HepG2 (cell line): ENCODE data around the gene USP32. TPM values are rescaled to one million over a fixed set of nuclear protein-coding genes. Genes with fewer than 3 reads are reported as not detected.

ENCODE experiments used
- HOXA7 ChIP-seq: sonication (generic); formaldehyde crosslinking; IDR thresholded peaks from 2 replicates; pipeline ENCODE4 v1.8.1; 2022; ENCODE audit warnings: mild to moderate bottlenecking, missing genetic modification reagents, moderate library complexity
- ISX ChIP-seq: sonication (generic); formaldehyde crosslinking; conservative IDR thresholded peaks from 2 replicates; pipeline ENCODE4 v1.5.0; 2020; ENCODE audit warnings: missing genetic modification reagents
- JUNB ChIP-seq: sonication (generic); formaldehyde crosslinking; IDR thresholded peaks from 2 replicates; pipeline ENCODE4 v1.8.0; 2022; ENCODE audit warnings: missing genetic modification reagents, mild to moderate bottlenecking, borderline replicate concordance
- KAT8 ChIP-seq: IDR thresholded peaks from 2 replicates; pipeline ENCODE4 v1.6.1; 2016; ENCODE audit warnings: missing genetic modification reagents, missing compliant biosample characterization
- KMT2A ChIP-seq: sonication (generic); formaldehyde crosslinking; IDR thresholded peaks from 2 replicates; pipeline ENCODE4 v1.4.0; 2020; ENCODE audit warnings: missing genetic modification reagents
- NCOA5 ChIP-seq: sonication (generic); formaldehyde crosslinking; IDR thresholded peaks from 2 replicates; pipeline ENCODE4 v1.4.0; 2020; ENCODE audit warnings: missing genetic modification reagents
- PCBP2 ChIP-seq: fragments of 200-400 bp; formaldehyde crosslinking; optimal IDR thresholded peaks from 2 replicates; pipeline ENCODE3; 2018; ENCODE audit warnings: low read length, low read depth; ENCODE audit not compliant: poor library complexity, severe bottlenecking
- REPIN1 ChIP-seq: sonication (generic); formaldehyde crosslinking; IDR thresholded peaks from 2 replicates; pipeline ENCODE4 v1.8.0; 2022; ENCODE audit warnings: missing genetic modification reagents, low read depth, mild to moderate bottlenecking, borderline replicate concordance
- SMYD3 ChIP-seq: sonication (generic); formaldehyde crosslinking; IDR thresholded peaks from 2 replicates; pipeline ENCODE4 v1.8.1; 2023; ENCODE audit warnings: mild to moderate bottlenecking, missing genetic modification reagents
- SPEN ChIP-seq: sonication (generic); formaldehyde crosslinking; IDR thresholded peaks from 2 replicates; pipeline ENCODE4 v1.5.1; 2020; ENCODE audit warnings: low read depth, mild to moderate bottlenecking, missing genetic modification reagents
- THYN1 ChIP-seq: sonication (generic); formaldehyde crosslinking; IDR thresholded peaks from 2 replicates; pipeline ENCODE4 v1.8.1; 2023; ENCODE audit warnings: low read depth, mild to moderate bottlenecking, moderate library complexity, missing genetic modification reagents, borderline replicate concordance
- TOPORS ChIP-seq: sonication (generic); formaldehyde crosslinking; IDR thresholded peaks from 2 replicates; pipeline ENCODE4 v1.8.0; 2023; ENCODE audit warnings: mild to moderate bottlenecking, missing genetic modification reagents
- YEATS4 ChIP-seq: sonication (generic); formaldehyde crosslinking; IDR thresholded peaks from 2 replicates; pipeline ENCODE4 v1.4.0; 2020; ENCODE audit warnings: missing genetic modification reagents, borderline replicate concordance
- ZBTB10 ChIP-seq: sonication (generic); formaldehyde crosslinking; IDR thresholded peaks from 2 replicates; pipeline ENCODE4 v1.4.0; 2020; ENCODE audit warnings: missing genetic modification reagents, borderline replicate concordance
- ZFAT ChIP-seq: sonication (generic); formaldehyde crosslinking; conservative IDR thresholded peaks from 2 replicates; pipeline ENCODE4 v1.8.1; 2023; ENCODE audit warnings: missing genetic modification reagents, inconsistent platforms
- ZFP36L1 ChIP-seq: sonication (generic); formaldehyde crosslinking; IDR thresholded peaks from 2 replicates; pipeline ENCODE4 v1.8.0; 2022; ENCODE audit warnings: mild to moderate bottlenecking, missing genetic modification reagents, moderate library complexity
- ZNF260 ChIP-seq: sonication (generic); formaldehyde crosslinking; IDR thresholded peaks from 2 replicates; pipeline ENCODE4 v1.4.0; 2020; ENCODE audit warnings: missing genetic modification reagents, low read depth, mild to moderate bottlenecking, borderline replicate concordance
- ZNF317 ChIP-seq: sonication (generic); formaldehyde crosslinking; IDR thresholded peaks from 2 replicates; pipeline ENCODE4 v1.5.0; 2020; ENCODE audit warnings: mild to moderate bottlenecking, missing genetic modification reagents
- ZNF468 ChIP-seq: sonication (generic); formaldehyde crosslinking; IDR thresholded peaks from 2 replicates; pipeline ENCODE4 v1.8.0; 2022; ENCODE audit warnings: mild to moderate bottlenecking, moderate library complexity, missing genetic modification reagents
- ZNF484 ChIP-seq: sonication (generic); formaldehyde crosslinking; IDR thresholded peaks from 2 replicates; pipeline ENCODE4 v1.5.1; 2020; ENCODE audit warnings: mild to moderate bottlenecking, low read depth, missing genetic modification reagents, borderline replicate concordance
- ZNF496 ChIP-seq: sonication (generic); formaldehyde crosslinking; IDR thresholded peaks from 2 replicates; pipeline ENCODE4 v1.8.1; 2023; ENCODE audit warnings: mild to moderate bottlenecking, moderate library complexity, missing genetic modification reagents; ENCODE audit not compliant: insufficient replicate concordance
- ZNF790 ChIP-seq: sonication (generic); formaldehyde crosslinking; IDR thresholded peaks from 2 replicates; pipeline ENCODE4 v1.8.0; 2022; ENCODE audit warnings: missing genetic modification reagents, mild to moderate bottlenecking, borderline replicate concordance
- ZNF891 ChIP-seq: sonication (generic); formaldehyde crosslinking; IDR thresholded peaks from 2 replicates; pipeline ENCODE4 v1.5.0; 2020; ENCODE audit warnings: mild to moderate bottlenecking, missing genetic modification reagents
- ZZZ3 ChIP-seq: sonication (generic); formaldehyde crosslinking; IDR thresholded peaks from 2 replicates; pipeline ENCODE4 v1.4.0; 2020; ENCODE audit warnings: missing genetic modification reagents, mild to moderate bottlenecking, borderline replicate concordance
- polyA plus RNA-seq, 8 experiments: library from polyadenylated mRNA; depleted of rRNA in 3 of 8; stranded (reverse) in 7 of 8; unstranded in 1 of 8; fragments of >200 nt; fragmentation: Illumina TruSeq in 4 of 8; extraction: Trizol in 4 of 8; gene quantifications; 2 replicates each; pipeline versions ENCODE4 v1.2.1 to v1.2.3, GENCODE V29; 2011 to 2016; ENCODE audit warnings: low read depth in 4 of 8, missing spikeins in 1 of 8, mixed read lengths in 1 of 8; ENCODE audit not compliant: insufficient read depth in 1 of 8
- total RNA-seq, 5 experiments: library from RNA; depleted of rRNA; stranded (reverse); fragments of >200 nt; fragmentation: Illumina TruSeq; extraction: Trizol; gene quantifications; 2 replicates each; pipeline ENCODE4 v1.2.3, GENCODE V29; 2016; ENCODE audit warnings: low read depth in 1 of 5
- TF ChIP-seq, protein P1 (sequence below): IDR thresholded peaks from 2 replicates; pipeline ENCODE4 v1.6.1; 2012; ENCODE audit warnings: inconsistent platforms

The USP32 gene
- total and polyA plus RNA-seq, 2 of the 13 experiments (the other 11 are each of a cell fraction or from before 2014, with no cell fraction given): 24.9 to 39.9 TPM

- 0 out of 2 replicates have a peak, but pooled peaks have one; percentile 36 for TF ChIP-seq ZNF484 (CRISPR knock-in tag)
- 0 out of 2 replicates have a peak, but pooled peaks have one; percentile 38 for TF ChIP-seq ZNF468 (CRISPR knock-in tag)
- peak; percentile 65; the same call in 1 of the 2 replicates for TF ChIP-seq ZNF891 (CRISPR knock-in tag)
- TF ChIP-seq ZBTB10 (CRISPR knock-in tag): peak; percentile 92
- no peak for TF ChIP-seq THYN1 (CRISPR knock-in tag)
- TF ChIP-seq ZNF260 (CRISPR knock-in tag): peak; percentile 85; the same call in 1 of the 2 replicates
- TF ChIP-seq NCOA5: peak; percentile 74; the same call in 1 of the 2 replicates
- no peak for TF ChIP-seq ZNF790 (CRISPR knock-in tag)
- TF ChIP-seq PCBP2: no peak
- TF ChIP-seq KAT8: peak; percentile 92
- TF ChIP-seq, protein P1, sequence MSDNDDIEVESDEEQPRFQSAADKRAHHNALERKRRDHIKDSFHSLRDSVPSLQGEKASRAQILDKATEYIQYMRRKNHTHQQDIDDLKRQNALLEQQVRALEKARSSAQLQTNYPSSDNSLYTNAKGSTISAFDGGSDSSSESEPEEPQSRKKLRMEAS: peak; percentile 92
- no peak for TF ChIP-seq SPEN (CRISPR knock-in tag)
- no peak for TF ChIP-seq HOXA7 (CRISPR knock-in tag)
- peak; percentile 90; the same call in 1 of the 2 replicates for TF ChIP-seq ISX (CRISPR knock-in tag)
- no peak for TF ChIP-seq ZFP36L1 (CRISPR knock-in tag)
- 0 out of 2 replicates have a peak, but pooled peaks have one; percentile 74 for TF ChIP-seq ZFAT (CRISPR knock-in tag)
- peak; percentile 88 for TF ChIP-seq YEATS4 (CRISPR knock-in tag)
- peak; percentile 87 for TF ChIP-seq KMT2A (CRISPR knock-in tag)
- 0 out of 2 replicates have a peak, but pooled peaks have one; percentile 44 for TF ChIP-seq SMYD3
- TF ChIP-seq JUNB (CRISPR knock-in tag): no peak; the same call in 1 of the 2 replicates
- no peak for TF ChIP-seq ZNF496 (CRISPR knock-in tag)
- no peak for TF ChIP-seq ZNF317 (CRISPR knock-in tag)
- peak; percentile 88 for TF ChIP-seq REPIN1 (CRISPR knock-in tag)
- peak; percentile 36; the same call in 1 of the 2 replicates for TF ChIP-seq ZZZ3
- TF ChIP-seq TOPORS: peak; percentile 94
Measured at GRCh38 chr17:60135151-60135950, 256.6 kb downstream of the USP32 start (continued).
